Stomach (tissue), 9 donors: ENCODE results near the gene LCN1. TPM values are rescaled to one million over a fixed set of nuclear protein-coding genes. Genes with fewer than 3 reads are reported as not detected.
"Not testable (repeated sequence)": the region's sequence is repeated elsewhere in the genome, so short reads cannot be mapped to it uniquely, and the experiment has no call there.

Source experiments
- DNase-seq, 2 donors: peaks; one replicate each; pipeline versions ENCODE4 v3.0.0 to v3.0.0-alpha.2; 2013 to 2019
- H3K27ac ChIP-seq, 5 donors: fragments of 200-600 bp in 4 of 5; sonication (generic) in 4 of 5; one replicate each; pipeline ENCODE4 v1.5.1; 2013 to 2019; ENCODE audit warnings: mild to moderate bottlenecking in 1 of 5, moderate library complexity in 1 of 5
- H3K27me3 ChIP-seq, 3 donors: fragments of 200-600 bp; sonication (generic); one replicate each; pipeline ENCODE4 v1.5.1; 2017 to 2019; ENCODE audit warnings: mixed run types in 1 of 3
- H3K36me3 ChIP-seq, 4 donors: fragments of 200-600 bp; sonication (generic); 1 replicate in 3 of 4; 2 replicates in 1 of 4; pipeline ENCODE4 v1.5.1; 2016 to 2019
- H3K4me1 ChIP-seq, 4 donors: fragments of 200-600 bp; sonication (generic); one replicate each; pipeline ENCODE4 v1.5.1; 2016 to 2019
- H3K4me3 ChIP-seq, 4 donors: fragments of 200-600 bp; sonication (generic) in 3 of 4; one replicate each; pipeline ENCODE4 v1.5.1; 2016 to 2019; ENCODE audit warnings: mild to moderate bottlenecking in 1 of 4
- H3K9me3 ChIP-seq, 4 donors: fragments of 200-600 bp; sonication (generic); one replicate each; pipeline ENCODE4 v1.5.1; 2016 to 2019
- EP300 ChIP-seq: sonication (generic); formaldehyde crosslinking; IDR thresholded peaks from one replicate; pipeline ENCODE4 v1.6.1; 2017; ENCODE audit warnings: antibody characterized with exemption
- POLR2A ChIP-seq, 4 donors: fragments of 450-650 bp; IDR thresholded peaks; one replicate each; pipeline ENCODE4 v1.6.1; 2016; ENCODE audit warnings: antibody characterized with exemption in 4 of 4, control low read depth in 2 of 4, mild to moderate bottlenecking in 1 of 4, moderate library complexity in 1 of 4
- POLR2AphosphoS5 ChIP-seq, 3 donors: sonication (generic); formaldehyde crosslinking; IDR thresholded peaks; one replicate each; pipeline ENCODE4 v1.6.1; 2016; ENCODE audit warnings: antibody characterized with exemption in 3 of 3
- WGBS, 5 donors: extraction: QIAGEN DNeasy Blood & Tissue Kit in 3 of 5; methylation state at CpG; one replicate each; pipeline versions ENCODE4 v1.1.5 to v1.1.7; 2013 to 2018; 5-methylcytosine and 5-hydroxymethylcytosine counted together
- intact Hi-C: fragments of 100-400 bp; cut with DNase I; formaldehyde crosslinking; loops from one replicate; pipeline ENCODE4 v1.15.1; 2023; ENCODE audit warnings: low total_unique reads
- polyA plus RNA-seq, 3 donors: library from polyadenylated mRNA; stranded (reverse); fragments of 200-250 nt; gene quantifications; one replicate each; pipeline ENCODE4 v1.2.3, GENCODE V29; 2013
- total RNA-seq, 5 donors: library from RNA; depleted of rRNA; stranded (reverse); fragments of >200 nt; gene quantifications; one replicate each; pipeline versions ENCODE4 v1.1.0 to v1.2.3, GENCODE V29; 2014 to 2016
- TF ChIP-seq, protein P1 (sequence below), 7 experiments: fragments of 450-650 bp in 4 of 7; fragments of 200-600 bp in 3 of 7; sonication (generic) in 3 of 7; IDR thresholded peaks; one replicate each; pipeline ENCODE4 v1.5.1; 2016 to 2019; ENCODE audit warnings: antibody characterized with exemption in 7 of 7, control low read depth in 2 of 7, mild to moderate bottlenecking in 1 of 7
- donor health status: healthy with polysubstance abuse.
- donor health status: Bipolar disorder and iron deficiency.
- donor health status: healthy.

Gene LCN1
- total and polyA plus RNA-seq, 8 donors, result not detected

DNA sequence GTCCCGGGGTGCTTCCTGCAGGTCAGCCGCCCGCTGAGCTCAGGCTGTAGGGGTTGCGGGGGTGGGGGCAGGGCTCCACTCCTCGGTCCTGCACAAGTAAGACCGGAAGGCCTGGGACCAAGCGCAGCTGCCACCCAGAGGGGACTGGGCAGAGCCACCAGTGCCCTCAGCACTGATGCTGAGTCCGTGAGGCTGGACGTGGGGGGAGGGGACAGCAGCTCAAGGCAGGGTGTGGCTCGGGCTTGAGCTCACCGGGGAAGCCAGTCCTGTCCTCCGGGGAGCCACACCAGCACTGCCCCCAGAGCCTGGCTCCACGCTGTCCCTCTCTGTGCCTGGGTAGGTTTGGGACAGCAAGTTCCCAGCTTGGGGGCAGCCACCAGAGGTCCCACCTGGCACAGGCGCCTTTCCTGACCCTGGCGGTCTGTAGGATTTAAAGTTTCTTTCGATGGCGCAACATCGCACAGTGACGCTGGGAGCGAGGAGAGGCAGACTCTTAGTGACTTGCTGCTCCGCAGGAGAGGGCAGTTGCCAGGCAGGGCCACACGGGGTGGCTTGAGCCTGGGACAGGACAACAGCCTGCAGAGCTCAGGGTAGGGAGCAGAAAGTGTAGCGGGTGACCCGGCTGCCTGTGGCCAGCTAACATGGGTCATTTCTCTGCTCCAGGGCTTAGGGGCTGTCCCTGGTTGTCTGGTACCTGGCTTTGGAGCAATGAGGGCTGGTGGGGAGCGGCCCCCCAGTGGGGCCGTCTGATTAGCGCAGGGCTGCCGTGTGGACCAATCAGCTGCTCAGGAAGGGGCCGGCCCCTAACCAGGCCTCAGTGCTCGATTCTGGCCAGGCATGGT lies 5.7 kb downstream of the LCN1 start:
- DNase-seq, result peak in 1 of 2 donors; percentile 18
- peaks cover 0 to 7% (median 0%) of the 10 kb centered on the region in 4 donors for H3K9me3 ChIP-seq
- WGBS, 5 donors, result 61 to 67% (median 64%) methylated on average over 22 to 30 of the region's 30 CpGs
- H3K27me3 ChIP-seq, result peaks cover 0 to 69% (median 8%) of the 10 kb centered on the region in 3 donors
- no peaks in the 10 kb centered on the region for H3K36me3 ChIP-seq
- H3K27ac ChIP-seq, result no peak overlapping the region
- TF ChIP-seq EP300 (no peak), POLR2A (IDR thresholded peaks at IDR 0.05) (no peak), POLR2AphosphoS5 (IDR thresholded peaks at IDR 0.05) (no peak)
- TF ChIP-seq, protein P1, sequence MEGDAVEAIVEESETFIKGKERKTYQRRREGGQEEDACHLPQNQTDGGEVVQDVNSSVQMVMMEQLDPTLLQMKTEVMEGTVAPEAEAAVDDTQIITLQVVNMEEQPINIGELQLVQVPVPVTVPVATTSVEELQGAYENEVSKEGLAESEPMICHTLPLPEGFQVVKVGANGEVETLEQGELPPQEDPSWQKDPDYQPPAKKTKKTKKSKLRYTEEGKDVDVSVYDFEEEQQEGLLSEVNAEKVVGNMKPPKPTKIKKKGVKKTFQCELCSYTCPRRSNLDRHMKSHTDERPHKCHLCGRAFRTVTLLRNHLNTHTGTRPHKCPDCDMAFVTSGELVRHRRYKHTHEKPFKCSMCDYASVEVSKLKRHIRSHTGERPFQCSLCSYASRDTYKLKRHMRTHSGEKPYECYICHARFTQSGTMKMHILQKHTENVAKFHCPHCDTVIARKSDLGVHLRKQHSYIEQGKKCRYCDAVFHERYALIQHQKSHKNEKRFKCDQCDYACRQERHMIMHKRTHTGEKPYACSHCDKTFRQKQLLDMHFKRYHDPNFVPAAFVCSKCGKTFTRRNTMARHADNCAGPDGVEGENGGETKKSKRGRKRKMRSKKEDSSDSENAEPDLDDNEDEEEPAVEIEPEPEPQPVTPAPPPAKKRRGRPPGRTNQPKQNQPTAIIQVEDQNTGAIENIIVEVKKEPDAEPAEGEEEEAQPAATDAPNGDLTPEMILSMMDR (IDR thresholded peaks at IDR 0.05), result no peak
- intact Hi-C loops, result no loop called here
- no peaks in the 10 kb centered on the region for H3K4me1 ChIP-seq
- no peak overlapping the region for H3K4me3 ChIP-seq

DNA sequence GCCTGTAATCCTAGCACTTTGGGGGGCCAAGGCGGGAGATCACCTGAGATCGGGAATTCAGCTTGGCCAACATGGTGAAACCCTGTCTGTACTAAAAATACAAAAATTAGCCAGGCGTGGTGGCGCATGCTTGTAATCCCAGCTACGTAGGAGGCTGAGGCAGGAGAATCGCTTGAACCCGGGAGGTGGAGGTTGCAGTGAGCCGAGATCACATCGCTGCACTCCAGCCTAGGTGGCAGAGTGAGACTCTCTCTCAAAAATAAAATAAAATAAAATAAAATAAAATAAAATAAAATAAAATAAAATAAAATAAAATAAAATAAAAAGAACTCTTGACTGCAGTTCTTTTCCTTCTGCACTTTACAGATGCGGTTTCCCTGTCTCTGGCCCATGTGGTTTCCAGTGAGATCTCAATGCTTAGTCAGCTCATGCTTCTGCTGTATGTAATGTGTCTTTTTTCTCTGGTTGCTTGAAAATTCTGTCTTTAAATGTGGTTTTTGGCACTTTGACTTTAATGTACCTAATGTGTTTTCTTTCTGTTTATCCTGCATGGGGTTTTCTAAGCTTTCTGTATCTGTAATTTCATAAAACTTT lies 7.7 kb downstream of the LCN1 start:
- intact Hi-C loops, H3K9me3 ChIP-seq, DNase-seq, H3K4me1 ChIP-seq, H3K36me3 ChIP-seq, H3K4me3 ChIP-seq, H3K27ac ChIP-seq: not testable (repeated sequence)
- WGBS, 5 donors, result 92 to 97% (median 95%) methylated on average over 10 of the region's 10 CpGs
- H3K27me3 ChIP-seq, result peaks cover 0 to 58% (median 2%) of the 10 kb centered on the region in 3 donors

DNA sequence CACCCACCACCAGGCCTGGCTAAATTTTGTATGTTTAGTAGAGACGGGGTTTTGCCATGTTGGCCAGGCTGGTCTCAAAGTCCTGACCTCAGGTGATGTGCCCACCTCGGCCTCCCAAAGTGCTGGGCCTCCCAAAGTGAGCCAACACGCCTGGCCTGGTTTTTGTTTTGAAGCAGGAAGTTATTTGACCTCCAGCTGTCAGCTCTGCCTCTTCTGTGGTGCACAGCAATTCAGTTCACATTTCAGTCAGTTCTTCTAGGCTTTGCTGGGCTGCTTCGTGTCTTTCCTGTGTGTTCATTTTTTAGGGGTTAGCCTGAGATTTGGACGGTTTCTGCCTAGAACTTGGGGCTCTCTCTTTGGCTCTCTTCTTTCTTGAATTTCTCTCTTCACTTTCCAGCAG lies 8.9 kb downstream of the LCN1 start:
- Histone ChIP-seq H3K9me3 (peaks cover 0 to 7% (median 0%) of the 10 kb centered on the region in 4 donors), H3K4me1 (no peaks in the 10 kb centered on the region), H3K27ac (no peak overlapping the region), H3K27me3 (peaks cover 0 to 55% (median 0%) of the 10 kb centered on the region in 3 donors), H3K36me3 (no peaks in the 10 kb centered on the region), H3K4me3 (no peak overlapping the region)
- 60 to 77% (median 69%) methylated on average over 5 of the region's 5 CpGs for WGBS, 5 donors
- intact Hi-C loops, result no loop called here
- TF ChIP-seq POLR2A (IDR thresholded peaks at IDR 0.05), result no peak
- TF ChIP-seq EP300, result no peak
- TF ChIP-seq POLR2AphosphoS5 (IDR thresholded peaks at IDR 0.05), result no peak
- TF ChIP-seq, protein P1 (IDR thresholded peaks at IDR 0.05), result no peak
- DNase-seq, result peak in 1 of 2 donors; percentile 19

DNA sequence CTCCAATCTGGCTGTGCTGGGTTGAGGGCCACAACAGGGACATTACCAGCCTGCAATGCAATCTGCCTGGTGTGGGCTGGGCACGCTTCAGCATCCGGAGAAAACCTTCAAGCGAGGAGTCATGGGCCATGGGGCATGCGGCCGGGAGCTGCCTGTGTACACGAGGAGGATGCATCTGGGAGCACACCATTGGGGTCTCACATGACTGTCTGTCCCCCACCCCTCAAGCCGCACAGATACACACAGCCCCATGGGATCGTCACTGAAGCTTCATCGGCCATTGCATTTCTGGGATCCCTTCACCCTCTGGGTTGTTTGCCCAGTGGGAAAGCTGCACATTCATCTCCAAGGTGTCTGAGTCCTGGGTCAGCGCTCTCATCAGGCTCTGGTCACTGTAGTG lies 9.9 kb downstream of the LCN1 start:
- peak in 1 of 2 donors; percentile 15 for DNase-seq
- Histone ChIP-seq H3K4me3 (no peak overlapping the region), H3K4me1 (no peaks in the 10 kb centered on the region), H3K27me3 (peaks cover 0 to 53% (median 0%) of the 10 kb centered on the region in 3 donors), H3K36me3 (no peaks in the 10 kb centered on the region), H3K27ac (no peak overlapping the region), H3K9me3 (peaks cover 0 to 7% (median 0%) of the 10 kb centered on the region in 4 donors)
- no peak for TF ChIP-seq POLR2AphosphoS5 (IDR thresholded peaks at IDR 0.05)
- TF ChIP-seq, protein P1 (IDR thresholded peaks at IDR 0.05), result no peak
- TF ChIP-seq POLR2A (IDR thresholded peaks at IDR 0.05), result no peak
- no peak for TF ChIP-seq EP300
- 89 to 93% (median 91%) methylated on average over 9 to 10 of the region's 10 CpGs for WGBS, 5 donors
- intact Hi-C loops, result no loop called here
